NK-92 treated with Interleukin-12 subunit alpha and Interleukin-12 subunit beta, amount 100 ng/mL, for 24 hours (cell line): ENCODE data around the gene LPAR6.

Source experiments
- DNase-seq: peaks from one replicate; lab custom pipeline; 2025; lab: John Stamatoyannopoulos, UW

LPAR6 gene

GRCh38 chr13:48369988-48370387 is 42.9 kb downstream of the LPAR6 start:
- no peak for DNase-seq
